CD4-positive, alpha-beta T cell treated with Interleukin-10 for 1 hour (primary cell): ENCODE results near the gene PICALM.

ENCODE experiments used
- DNase-seq: peaks from one replicate; pipeline ENCODE4 v3.0.0-alpha.2; 2020

The PICALM gene

GRCh38 chr11:86043765-86044503 lies 24.9 kb downstream of the PICALM start:
- no peak for DNase-seq

GRCh38 chr11:86041975-86042378 lies 26.9 kb downstream of the PICALM start:
- DNase-seq, result peak; percentile 86

GRCh38 chr11:86040919-86041850 lies 27.7 kb downstream of the PICALM start:
- DNase-seq, result no peak

GRCh38 chr11:86039094-86039493 lies 29.8 kb downstream of the PICALM start:
- no peak for DNase-seq

- no peak for DNase-seq
These were observed 31.1 kb downstream of the PICALM start for GRCh38 chr11:86037743-86038142.

- no peak for DNase-seq
These were observed 33.0 kb downstream of the PICALM start for GRCh38 chr11:86035920-86036319.

- no peak for DNase-seq
These were observed 33.7 kb downstream of the PICALM start for GRCh38 chr11:86035164-86035563.

- no peak for DNase-seq
These were observed 34.2 kb downstream of the PICALM start for GRCh38 chr11:86034710-86035109.

- DNase-seq, result no peak
These were observed 47.5 kb downstream of the PICALM start for GRCh38 chr11:86021377-86021776.

GRCh38 chr11:86018249-86018648 lies 50.6 kb downstream of the PICALM start:
- DNase-seq, result no peak

- DNase-seq, result no peak
These were observed 52.4 kb downstream of the PICALM start for GRCh38 chr11:86016451-86016850.

- no peak for DNase-seq
These were observed 53.2 kb downstream of the PICALM start for GRCh38 chr11:86015699-86016098.

GRCh38 chr11:86014221-86014620 lies 54.7 kb downstream of the PICALM start:
- DNase-seq, result no peak

- no peak for DNase-seq
These were observed 55.2 kb downstream of the PICALM start for GRCh38 chr11:86013713-86014112.

- no peak for DNase-seq
These were observed 57.7 kb downstream of the PICALM start for GRCh38 chr11:86011175-86011574.

- DNase-seq, result no peak
These were observed 65.2 kb downstream of the PICALM start for GRCh38 chr11:86003654-86004053.

- DNase-seq, result no peak
These were observed 66.5 kb downstream of the PICALM start for GRCh38 chr11:86002431-86002830.

GRCh38 chr11:85991508-85991907 lies 77.4 kb downstream of the PICALM start:
- no peak for DNase-seq

- DNase-seq, result no peak
These were observed 79.1 kb downstream of the PICALM start for GRCh38 chr11:85989746-85990145.

GRCh38 chr11:85988780-85989179 lies 80.1 kb downstream of the PICALM start:
- no peak for DNase-seq

- DNase-seq, result no peak
These were observed 91.1 kb downstream of the PICALM start for GRCh38 chr11:85977751-85978160.

- DNase-seq, result no peak
These were observed 92.4 kb downstream of the PICALM start for GRCh38 chr11:85976525-85976924.

GRCh38 chr11:85974122-85974521 lies 94.8 kb downstream of the PICALM start:
- DNase-seq, result no peak

- no peak for DNase-seq
These were observed 98.3 kb downstream of the PICALM start for GRCh38 chr11:85970593-85970992.
